ENCODE results near the gene CRYGB. TPM values are rescaled to one million over a fixed set of nuclear protein-coding genes. Genes with fewer than 3 reads are reported as not detected.
A peak's percentile ranks its signal among the peaks of the same experiment; 100 is the strongest.

Gene CRYGB
- total RNA-seq, 1 experiment from 2014 or later = 0.87 TPM

GRCh38 chr2:208148803-208149202, 2.8 kb upstream of the CRYGB start:
- ATAC-seq (0 out of 2 replicates have a peak, but pooled peaks have one; percentile 46), DNase-seq (ENCODE audit: low spot score) (no peak)
- ChIA-PET CTCF (interaction anchor here (0.6 to 3.2 kb wide), 3 partner anchors 17 to 47 kb away, joined by 3 to 30 read pairs (median 3); no protein-coding TSS in a partner anchor), POLR2A (no interaction called here)
- TF ChIP-seq RORB (CRISPR knock-in tag; IDR thresholded peaks at IDR 0.05) = no peak
- no peak for TF ChIP-seq RELA (CRISPR knock-in tag; IDR thresholded peaks at IDR 0.05; ENCODE audit: borderline replicate concordance)
- TF ChIP-seq MLX (CRISPR knock-in tag; IDR thresholded peaks at IDR 0.05) = no peak
- no peak for TF ChIP-seq CREB1 (CRISPR knock-in tag; IDR thresholded peaks at IDR 0.05)
- no peak for TF ChIP-seq ZNF121 (CRISPR knock-in tag; IDR thresholded peaks at IDR 0.05)
- TF ChIP-seq ZNF219 (CRISPR knock-in tag; IDR thresholded peaks at IDR 0.05; ENCODE audit: borderline replicate concordance) = no peak
- no peak for TF ChIP-seq NR3C1 (CRISPR knock-in tag; conservative IDR thresholded peaks at IDR 0.05; ENCODE audit: low read depth)
- TF ChIP-seq FOXP4 (CRISPR knock-in tag; IDR thresholded peaks at IDR 0.05) = no peak
- TF ChIP-seq MXD4 (CRISPR knock-in tag; IDR thresholded peaks at IDR 0.05; ENCODE audit: borderline replicate concordance) = no peak
- TF ChIP-seq STAT6 (CRISPR knock-in tag; conservative IDR thresholded peaks at IDR 0.05; ENCODE audit: low read depth) = no peak
- TF ChIP-seq ZNF512 (CRISPR knock-in tag; IDR thresholded peaks at IDR 0.05; ENCODE audit: borderline replicate concordance) = no peak
- TF ChIP-seq ZNF263 (CRISPR knock-in tag; IDR thresholded peaks at IDR 0.05; ENCODE audit: low read depth) = no peak
- no peak for TF ChIP-seq ARID4B (CRISPR knock-in tag; IDR thresholded peaks at IDR 0.05; ENCODE audit: borderline replicate concordance)
- TF ChIP-seq FOXK1 (CRISPR knock-in tag; IDR thresholded peaks at IDR 0.05) = no peak
- no peak for TF ChIP-seq ATF3 (CRISPR knock-in tag; conservative IDR thresholded peaks at IDR 0.05)
- TF ChIP-seq NR1H2 (CRISPR knock-in tag; IDR thresholded peaks at IDR 0.05) = no peak
- Mint-ChIP-seq H3K9me3 (peaks cover 30% of the 10 kb centered on the region), H3K4me3 (no peak overlapping the region), H3K27me3 (ENCODE audit: low read depth) (no peaks in the 10 kb centered on the region; the same call in 1 of the 2 replicates), H3K4me1 (peaks cover 23% of the 10 kb centered on the region), H3K36me3 (peaks cover 13% of the 10 kb centered on the region), H3K27ac (no peak overlapping the region)
